HG03565 (cell line): ENCODE data around the gene GTF2IRD1.
"Not testable (repeated sequence)": the region's sequence is repeated elsewhere in the genome, so short reads cannot be mapped to it uniquely, and the experiment has no call there.

Source experiments
- ATAC-seq: cut with Tn5 transposase; IDR thresholded peaks from one replicate; pipeline ENCODE4 v1.9.1; 2021; ENCODE audit warnings: mild to moderate bottlenecking, moderate library complexity; ENCODE audit not compliant: unreplicated experiment

Gene GTF2IRD1, protein sequence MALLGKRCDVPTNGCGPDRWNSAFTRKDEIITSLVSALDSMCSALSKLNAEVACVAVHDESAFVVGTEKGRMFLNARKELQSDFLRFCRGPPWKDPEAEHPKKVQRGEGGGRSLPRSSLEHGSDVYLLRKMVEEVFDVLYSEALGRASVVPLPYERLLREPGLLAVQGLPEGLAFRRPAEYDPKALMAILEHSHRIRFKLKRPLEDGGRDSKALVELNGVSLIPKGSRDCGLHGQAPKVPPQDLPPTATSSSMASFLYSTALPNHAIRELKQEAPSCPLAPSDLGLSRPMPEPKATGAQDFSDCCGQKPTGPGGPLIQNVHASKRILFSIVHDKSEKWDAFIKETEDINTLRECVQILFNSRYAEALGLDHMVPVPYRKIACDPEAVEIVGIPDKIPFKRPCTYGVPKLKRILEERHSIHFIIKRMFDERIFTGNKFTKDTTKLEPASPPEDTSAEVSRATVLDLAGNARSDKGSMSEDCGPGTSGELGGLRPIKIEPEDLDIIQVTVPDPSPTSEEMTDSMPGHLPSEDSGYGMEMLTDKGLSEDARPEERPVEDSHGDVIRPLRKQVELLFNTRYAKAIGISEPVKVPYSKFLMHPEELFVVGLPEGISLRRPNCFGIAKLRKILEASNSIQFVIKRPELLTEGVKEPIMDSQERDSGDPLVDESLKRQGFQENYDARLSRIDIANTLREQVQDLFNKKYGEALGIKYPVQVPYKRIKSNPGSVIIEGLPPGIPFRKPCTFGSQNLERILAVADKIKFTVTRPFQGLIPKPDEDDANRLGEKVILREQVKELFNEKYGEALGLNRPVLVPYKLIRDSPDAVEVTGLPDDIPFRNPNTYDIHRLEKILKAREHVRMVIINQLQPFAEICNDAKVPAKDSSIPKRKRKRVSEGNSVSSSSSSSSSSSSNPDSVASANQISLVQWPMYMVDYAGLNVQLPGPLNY

DNA sequence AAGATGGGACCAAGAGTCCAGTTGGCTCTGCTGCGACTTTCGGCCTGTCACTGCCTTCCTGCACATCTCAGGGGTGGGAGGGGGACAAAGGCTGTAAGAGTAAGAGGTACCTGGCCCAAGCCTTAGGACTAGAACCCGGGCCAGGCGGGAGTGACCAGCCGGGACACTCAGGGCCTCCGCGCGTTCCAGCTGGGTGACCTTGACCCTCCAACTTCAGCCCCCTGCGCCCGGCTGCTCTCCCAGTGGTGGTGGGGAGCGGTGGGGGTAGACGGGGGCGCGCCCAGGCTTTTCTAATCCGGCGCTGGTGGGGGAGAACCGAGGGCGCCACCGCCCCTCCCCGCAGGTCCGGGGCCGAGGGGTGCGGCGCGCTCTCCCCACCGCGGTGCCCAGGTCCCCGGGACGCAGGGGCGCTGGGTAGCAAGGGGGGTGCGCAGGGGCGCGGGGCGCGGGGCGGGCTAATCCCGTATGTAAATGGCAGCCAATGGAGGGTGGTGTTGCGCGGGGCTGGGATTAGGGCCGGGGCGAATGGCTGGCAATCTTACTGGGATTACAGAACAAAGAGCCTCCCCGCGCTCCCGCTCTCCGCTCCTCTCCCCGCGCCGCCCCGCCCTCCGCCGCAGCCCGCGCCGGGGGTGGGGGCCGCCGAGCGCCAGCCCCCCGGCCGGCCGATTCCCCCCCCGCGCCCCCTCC is at the start of gene GTF2IRD1:
Gene GTF2IRD1 (plus strand): TSS at position 585 of the 690 bp plus-strand sequence. CDS start 54,175 bp downstream, outside the sequence.
- no peak for ATAC-seq

- ATAC-seq = no peak
These were observed 49.4 kb upstream of the GTF2IRD1 start for GRCh38 chr7:74404388-74404700.

DNA sequence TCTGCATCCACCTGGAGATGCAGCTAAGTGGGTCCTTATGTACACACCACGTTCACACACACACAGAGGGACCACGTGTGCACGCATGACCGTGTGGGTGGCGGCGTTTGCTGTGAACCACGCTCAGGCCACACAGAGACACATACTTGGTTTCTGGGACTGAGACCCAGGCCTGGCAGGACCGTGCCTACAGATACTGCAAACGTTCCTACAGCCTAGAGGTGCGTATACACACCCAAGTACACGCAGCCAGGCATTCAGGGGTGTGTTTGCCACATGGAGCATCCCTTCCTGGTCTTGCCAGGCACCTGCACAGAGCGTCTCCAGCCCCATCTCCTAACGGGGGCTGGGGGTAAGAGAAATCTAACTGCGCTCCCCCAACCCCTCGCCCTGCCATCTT is 49.0 kb upstream of the GTF2IRD1 start:
- ATAC-seq = no peak

- ATAC-seq = no peak
These were observed 48.4 kb upstream of the GTF2IRD1 start for GRCh38 chr7:74405191-74405898.

DNA sequence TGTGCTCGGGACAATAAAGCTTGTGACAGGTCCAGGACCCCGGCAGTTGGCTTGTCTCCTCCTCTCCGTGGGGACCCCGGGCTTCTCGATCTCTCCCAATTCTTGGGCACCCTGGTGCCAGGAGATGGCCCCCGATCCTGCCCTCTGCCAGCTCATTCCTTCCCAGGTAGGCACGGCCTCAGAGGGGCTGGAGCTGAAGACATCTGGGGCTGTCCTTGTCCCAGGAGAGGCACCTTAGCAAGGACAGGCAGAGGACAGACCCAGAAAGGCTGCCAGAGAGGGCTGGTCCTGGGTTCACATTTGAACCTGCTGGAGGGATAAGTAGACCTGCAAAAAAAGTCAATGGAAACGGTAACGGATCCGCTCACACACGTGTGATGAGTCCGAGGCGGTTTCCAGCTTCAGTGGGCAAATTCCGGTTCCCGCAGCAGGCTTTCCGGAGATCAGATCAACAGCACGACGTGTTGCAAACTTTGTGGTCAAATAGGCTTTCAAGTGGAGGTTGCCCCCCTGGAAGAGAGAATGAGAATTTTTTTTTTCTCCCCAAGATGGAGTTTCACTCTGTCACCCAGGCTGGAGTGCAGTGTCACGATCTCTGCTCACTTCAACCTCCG is 47.7 kb upstream of the GTF2IRD1 start:
- no peak for ATAC-seq

GRCh38 chr7:74407958-74408357 is 45.7 kb upstream of the GTF2IRD1 start:
- ATAC-seq = no peak

- no peak for ATAC-seq
These were observed 44.1 kb upstream of the GTF2IRD1 start for GRCh38 chr7:74409571-74409970.

- ATAC-seq = no peak
These were observed 42.9 kb upstream of the GTF2IRD1 start for GRCh38 chr7:74410772-74411171.

DNA sequence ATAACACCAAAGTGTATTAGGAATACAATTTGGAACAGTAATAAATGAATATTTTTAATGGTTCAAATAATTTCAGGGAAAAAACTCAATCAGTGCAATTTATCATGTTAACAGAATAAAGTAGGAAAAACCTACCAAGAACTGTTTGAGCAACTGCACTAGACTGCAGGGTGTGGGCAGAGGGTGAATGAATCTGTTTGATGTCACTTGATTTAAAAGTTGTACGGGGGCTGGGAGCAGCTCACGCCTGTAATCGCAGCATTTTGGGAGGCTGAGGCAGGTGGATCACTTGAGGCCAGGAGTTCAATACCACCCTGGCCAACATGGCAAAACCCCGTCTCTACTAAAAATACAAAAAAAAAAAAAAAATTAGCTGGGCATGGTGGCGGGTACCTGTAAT is 42.1 kb upstream of the GTF2IRD1 start:
- ATAC-seq = not testable (repeated sequence)

- no peak for ATAC-seq
These were observed 41.6 kb upstream of the GTF2IRD1 start for GRCh38 chr7:74412056-74412455.

DNA sequence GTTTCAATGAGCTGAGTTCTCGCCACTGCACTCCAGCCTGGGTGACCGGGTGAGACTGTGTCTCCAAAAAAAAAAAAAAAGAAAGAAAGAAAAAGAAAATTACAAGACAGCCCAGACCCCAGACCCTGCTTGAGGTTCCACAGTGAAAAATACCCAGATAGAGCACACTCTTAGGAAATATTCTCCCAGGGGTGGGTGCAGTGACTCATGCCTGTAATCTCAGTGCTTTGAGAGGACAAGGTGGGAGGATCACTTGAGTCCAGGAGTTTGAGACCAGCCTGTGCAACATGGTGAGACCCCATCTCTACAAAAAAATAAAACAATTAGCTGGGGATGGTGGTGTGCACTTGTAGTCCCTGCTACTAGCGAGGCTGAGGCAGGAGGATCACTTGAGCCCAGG is 41.1 kb upstream of the GTF2IRD1 start:
- no peak for ATAC-seq

- ATAC-seq = not testable (repeated sequence)
These were observed 38.9 kb upstream of the GTF2IRD1 start for GRCh38 chr7:74414595-74415333.

DNA sequence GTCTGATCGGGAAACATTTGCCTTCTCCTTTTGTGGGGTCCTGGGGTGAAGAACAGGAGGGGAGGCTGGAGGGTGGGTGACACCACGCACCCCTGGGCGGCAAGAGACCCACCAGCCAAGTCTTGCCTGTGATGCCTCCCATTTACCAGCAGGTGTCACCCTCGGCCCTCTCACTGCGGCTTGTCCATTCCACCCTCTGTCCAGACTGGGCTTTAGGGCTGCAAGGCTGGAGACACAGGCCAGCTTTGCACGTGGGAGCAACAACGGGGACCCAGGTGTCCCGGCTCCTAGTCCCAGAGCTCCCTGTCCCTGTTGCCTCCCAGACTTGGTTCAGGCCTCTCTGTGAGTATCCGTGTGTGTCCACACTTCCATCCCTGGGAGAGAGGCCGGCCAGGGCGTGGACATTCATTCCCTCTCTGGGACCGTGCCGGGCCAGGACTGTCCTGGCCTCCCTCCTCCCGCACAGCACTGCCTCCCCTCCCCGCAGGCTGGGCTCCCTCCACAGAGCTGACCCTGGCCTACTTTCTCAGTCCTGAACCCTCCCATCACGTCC is 36.2 kb upstream of the GTF2IRD1 start:
- no peak for ATAC-seq

DNA sequence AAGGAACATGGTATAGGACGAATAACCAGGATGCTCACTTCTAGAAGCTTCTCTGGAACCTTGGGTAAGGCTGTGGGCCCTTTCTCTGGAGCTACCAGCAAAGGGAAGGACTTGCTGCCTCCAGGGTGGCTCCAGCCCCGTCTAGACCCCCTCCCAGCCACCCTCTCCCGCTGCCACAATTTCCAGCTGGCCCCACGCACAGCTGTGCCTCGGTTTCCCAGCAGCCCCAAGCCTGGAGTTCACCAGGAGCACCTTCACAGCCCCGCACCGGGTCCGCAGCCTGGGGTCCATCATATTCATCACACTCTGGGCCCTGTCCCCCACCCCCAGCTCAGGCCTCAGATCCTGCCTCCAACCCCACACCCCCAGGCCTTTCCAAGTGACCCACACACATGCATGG is 35.6 kb upstream of the GTF2IRD1 start:
- no peak for ATAC-seq

DNA sequence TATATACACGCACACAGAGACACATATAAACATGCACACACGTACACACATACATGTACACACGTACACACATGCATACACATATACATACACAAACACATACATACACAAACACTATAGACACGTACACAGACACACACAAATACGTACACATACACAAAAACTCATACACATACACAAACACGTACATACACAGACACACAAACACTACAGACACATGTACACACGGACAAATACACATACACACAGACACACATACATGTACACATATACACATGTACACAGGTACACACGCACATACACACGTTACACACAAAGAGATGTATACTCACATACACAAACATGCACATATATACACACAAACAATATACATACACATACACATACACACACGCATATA is 35.2 kb upstream of the GTF2IRD1 start:
- no peak for ATAC-seq

DNA sequence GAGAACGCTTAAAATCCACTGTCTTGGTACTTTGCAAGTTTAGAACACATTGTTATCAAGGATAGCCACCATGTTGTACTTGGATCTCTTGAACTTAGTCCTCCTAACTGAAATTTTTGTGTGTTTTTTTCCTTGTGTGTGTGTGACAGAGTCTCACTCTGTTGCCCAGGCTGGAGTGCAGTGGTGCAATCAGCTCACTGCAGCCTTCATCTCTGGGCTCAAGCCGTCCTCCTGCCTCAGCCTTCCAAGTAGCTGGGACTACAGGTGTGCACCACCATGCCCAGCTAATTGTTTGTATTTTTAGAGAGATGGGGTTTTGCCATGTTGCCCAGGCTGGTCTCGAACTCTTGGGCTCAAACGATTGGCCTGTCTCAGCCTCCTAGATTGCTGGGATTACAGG is 34.5 kb upstream of the GTF2IRD1 start:
- not testable (repeated sequence) for ATAC-seq

GRCh38 chr7:74420006-74420405 is 33.7 kb upstream of the GTF2IRD1 start:
- no peak for ATAC-seq

GRCh38 chr7:74424291-74424880 is 29.3 kb upstream of the GTF2IRD1 start:
- no peak for ATAC-seq

GRCh38 chr7:74428023-74428422 is 25.7 kb upstream of the GTF2IRD1 start:
- ATAC-seq = no peak
